22Rv1 (cell line): ENCODE results near the gene MYLK3.
A peak's percentile ranks its signal among the peaks of the same experiment; 100 is the strongest.
"Not testable (repeated sequence)": the region's sequence is repeated elsewhere in the genome, so short reads cannot be mapped to it uniquely, and the experiment has no call there.

Experiments used
- H3K27ac ChIP-seq: fragments of 450-650 bp; 2 replicates; pipeline ENCODE4 v1.5.1; 2017
- ZFX ChIP-seq: fragments of 450-650 bp; IDR thresholded peaks from 2 replicates; pipeline ENCODE4 v1.6.1; 2017; ENCODE audit warnings: antibody characterized with exemption, borderline replicate concordance
- TF ChIP-seq, protein P1 (sequence below): fragments of 450-650 bp; IDR thresholded peaks from 2 replicates; pipeline ENCODE4 v1.5.1; 2017; ENCODE audit warnings: mild to moderate bottlenecking

MYLK3 gene

GRCh38 chr16:46689365-46690280 is 58.5 kb downstream of the MYLK3 start, which contains the start of gene ORC6:
TSS of gene ORC6 (plus strand) at chr16:46689659. CDS start at chr16:46689706, 47 bp downstream.
- H3K27ac ChIP-seq, result peak within 1 kb of the TSS; percentile 94
- TF ChIP-seq, protein P1, sequence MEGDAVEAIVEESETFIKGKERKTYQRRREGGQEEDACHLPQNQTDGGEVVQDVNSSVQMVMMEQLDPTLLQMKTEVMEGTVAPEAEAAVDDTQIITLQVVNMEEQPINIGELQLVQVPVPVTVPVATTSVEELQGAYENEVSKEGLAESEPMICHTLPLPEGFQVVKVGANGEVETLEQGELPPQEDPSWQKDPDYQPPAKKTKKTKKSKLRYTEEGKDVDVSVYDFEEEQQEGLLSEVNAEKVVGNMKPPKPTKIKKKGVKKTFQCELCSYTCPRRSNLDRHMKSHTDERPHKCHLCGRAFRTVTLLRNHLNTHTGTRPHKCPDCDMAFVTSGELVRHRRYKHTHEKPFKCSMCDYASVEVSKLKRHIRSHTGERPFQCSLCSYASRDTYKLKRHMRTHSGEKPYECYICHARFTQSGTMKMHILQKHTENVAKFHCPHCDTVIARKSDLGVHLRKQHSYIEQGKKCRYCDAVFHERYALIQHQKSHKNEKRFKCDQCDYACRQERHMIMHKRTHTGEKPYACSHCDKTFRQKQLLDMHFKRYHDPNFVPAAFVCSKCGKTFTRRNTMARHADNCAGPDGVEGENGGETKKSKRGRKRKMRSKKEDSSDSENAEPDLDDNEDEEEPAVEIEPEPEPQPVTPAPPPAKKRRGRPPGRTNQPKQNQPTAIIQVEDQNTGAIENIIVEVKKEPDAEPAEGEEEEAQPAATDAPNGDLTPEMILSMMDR, result peak; percentile 85
- no peak for TF ChIP-seq ZFX

- peak within 1 kb of the TSS; percentile 94 for H3K27ac ChIP-seq
- TF ChIP-seq ZFX, result no peak
- TF ChIP-seq, protein P1, result no peak; the same call in none of the 2 replicates
Observed at GRCh38 chr16:46688654-46689364, 59.3 kb downstream of the MYLK3 start, which contains the start of gene VPS35. TSS of gene VPS35 (minus strand) at chr16:46689178. CDS start at chr16:46689133, 45 bp downstream.

DNA sequence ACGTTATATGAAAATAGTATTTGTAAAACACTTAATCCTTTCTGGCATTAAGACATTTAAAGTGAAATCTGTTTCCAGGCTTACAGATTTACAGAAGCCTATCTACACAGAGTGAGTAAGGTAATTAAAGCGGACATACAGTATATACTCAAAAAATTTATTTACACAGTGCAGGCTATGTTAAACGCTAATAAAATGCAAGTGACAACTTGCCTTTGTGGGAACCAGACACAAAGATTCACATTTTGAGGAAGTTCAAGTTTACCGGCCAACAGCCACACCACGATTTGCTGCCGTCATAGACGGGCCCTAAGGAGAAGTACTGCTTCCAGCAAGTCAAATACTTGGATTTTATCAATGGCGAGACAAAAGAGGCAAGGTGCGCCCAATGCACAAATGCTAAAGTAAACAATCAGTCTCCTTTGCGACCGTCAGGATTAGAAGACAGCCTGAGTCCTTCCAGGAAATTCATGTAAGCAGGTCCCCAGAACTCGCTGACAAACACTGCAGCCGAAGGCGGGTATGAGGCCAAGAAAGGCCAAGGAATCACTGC is 60.0 kb downstream of the MYLK3 start:
- peak overlapping the region; percentile 94 for H3K27ac ChIP-seq
- TF ChIP-seq ZFX, result no peak
- TF ChIP-seq, protein P1, result peak; percentile 53; the same call in 1 of the 2 replicates

DNA sequence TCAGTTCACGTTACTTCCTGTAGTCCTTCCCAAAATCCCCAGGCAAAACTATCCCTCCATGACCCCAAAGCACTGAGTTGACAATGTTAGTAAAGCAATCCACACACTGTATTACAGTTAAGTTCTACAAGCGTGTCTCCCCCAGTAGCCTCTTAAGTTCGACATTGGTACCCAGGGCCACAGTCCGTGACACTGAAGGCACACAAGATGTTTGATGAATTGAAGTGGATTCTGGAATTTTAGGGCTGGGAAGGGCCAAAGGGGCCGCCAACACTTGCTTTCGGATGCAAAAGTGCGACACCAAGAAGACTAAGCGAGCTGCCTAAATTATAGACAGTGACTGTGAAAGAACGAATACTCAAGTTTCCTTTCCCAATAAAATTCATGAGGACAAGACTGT is 60.7 kb downstream of the MYLK3 start:
- no peak for TF ChIP-seq ZFX
- no peak overlapping the region for H3K27ac ChIP-seq

- H3K27ac ChIP-seq, result no peak overlapping the region
- TF ChIP-seq ZFX, result no peak
- TF ChIP-seq, protein P1, result no peak
Observed at GRCh38 chr16:46686815-46687473, 61.2 kb downstream of the MYLK3 start.

DNA sequence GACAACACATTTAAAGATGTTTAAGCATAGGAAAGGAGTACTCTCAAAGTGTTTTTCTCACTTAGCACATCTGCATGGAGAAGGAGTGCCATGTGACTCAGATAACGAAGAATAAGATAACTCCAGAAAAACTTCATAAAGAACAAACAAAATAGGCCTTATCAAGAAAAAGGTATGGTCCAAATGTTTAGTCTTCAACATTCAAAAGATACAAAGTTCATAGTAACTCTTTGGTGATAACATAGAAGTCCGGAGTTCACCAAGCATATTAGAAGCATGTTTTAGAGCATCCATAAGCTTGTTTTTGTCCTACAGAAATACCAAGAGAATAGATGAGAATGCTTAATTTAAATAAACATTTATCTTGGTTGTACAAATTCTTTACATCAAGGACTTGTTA is 66.3 kb downstream of the MYLK3 start:
- H3K27ac ChIP-seq, result not testable (repeated sequence)

- not testable (repeated sequence) for H3K27ac ChIP-seq
Observed at GRCh38 chr16:46677943-46678342, 70.2 kb downstream of the MYLK3 start.

- TF ChIP-seq, protein P1, result peak; percentile 97
- TF ChIP-seq ZFX, result no peak
- H3K27ac ChIP-seq, result no peak overlapping the region
Observed at GRCh38 chr16:46673320-46674013, 74.7 kb downstream of the MYLK3 start.
